BLaER1 (cell line): ENCODE data around the gene CDC42BPB.
A peak's percentile ranks its signal among the peaks of the same experiment; 100 is the strongest.
"Not testable (repeated sequence)": the region's sequence is repeated elsewhere in the genome, so short reads cannot be mapped to it uniquely, and the experiment has no call there.

Source experiments
- H3K27ac ChIP-seq: shearing (Covaris generic); formaldehyde crosslinking; 2 replicates; pipeline ENCODE4 v1.8.1; 2022
- H3K27me3 ChIP-seq: shearing (Covaris generic); formaldehyde crosslinking; 2 replicates; pipeline ENCODE4 v1.8.1; 2022
- H3K36me3 ChIP-seq: shearing (Covaris generic); formaldehyde crosslinking; 2 replicates; pipeline ENCODE4 v1.8.1; 2022
- H3K4me1 ChIP-seq: shearing (Covaris generic); formaldehyde crosslinking; 2 replicates; pipeline ENCODE4 v1.8.1; 2022
- H3K4me2 ChIP-seq: shearing (Covaris generic); formaldehyde crosslinking; 2 replicates; pipeline ENCODE4 v1.8.1; 2022
- H3K4me3 ChIP-seq: shearing (Covaris generic); formaldehyde crosslinking; 2 replicates; pipeline ENCODE4 v1.8.1; 2022
- H3K9ac ChIP-seq: shearing (Covaris generic); formaldehyde crosslinking; 2 replicates; pipeline ENCODE4 v1.8.1; 2022
- H3K9me3 ChIP-seq: shearing (Covaris generic); formaldehyde crosslinking; 2 replicates; pipeline ENCODE4 v1.8.1; 2022
- H4K20me1 ChIP-seq: shearing (Covaris generic); formaldehyde crosslinking; 2 replicates; pipeline ENCODE4 v1.8.1; 2022
- Cebpa-rat ChIP-seq: shearing (Covaris generic); IDR thresholded peaks from 2 replicates; pipeline ENCODE4 v1.8.1; 2022

CDC42BPB gene

DNA sequence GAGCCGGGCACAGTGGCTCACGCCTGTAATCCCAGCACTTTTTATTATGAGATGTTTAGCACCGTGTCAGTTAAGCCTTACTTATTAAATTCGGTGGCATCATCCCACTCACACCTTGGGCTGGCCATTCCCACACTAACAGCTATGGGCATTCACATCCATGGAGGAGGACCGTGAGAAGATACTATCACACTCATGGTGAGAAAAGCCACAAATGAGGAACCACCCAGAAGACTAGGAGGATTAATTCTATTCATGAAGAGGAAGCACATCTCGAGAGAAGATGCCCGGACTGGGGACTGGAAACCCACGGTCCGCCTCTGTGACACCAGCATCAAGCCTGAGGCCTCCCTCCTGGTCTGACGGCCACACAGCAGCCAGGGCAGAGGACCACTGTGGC lies 4.9 kb downstream of the CDC42BPB start:
- no peak overlapping the region for H3K4me2 ChIP-seq
- H3K36me3 ChIP-seq = no peaks in the 10 kb centered on the region
- H3K4me3 ChIP-seq = no peak overlapping the region
- no peak for TF ChIP-seq Cebpa-rat
- no peaks in the 10 kb centered on the region for H3K9me3 ChIP-seq
- no peak overlapping the region for H3K9ac ChIP-seq
- H4K20me1 ChIP-seq = 0 out of 2 replicates have a peak, but pooled peaks cover 9% of the 10 kb centered on the region
- no peak overlapping the region for H3K27ac ChIP-seq
- peaks cover 15% of the 10 kb centered on the region for H3K4me1 ChIP-seq
- peaks cover 25% of the 10 kb centered on the region for H3K27me3 ChIP-seq

DNA sequence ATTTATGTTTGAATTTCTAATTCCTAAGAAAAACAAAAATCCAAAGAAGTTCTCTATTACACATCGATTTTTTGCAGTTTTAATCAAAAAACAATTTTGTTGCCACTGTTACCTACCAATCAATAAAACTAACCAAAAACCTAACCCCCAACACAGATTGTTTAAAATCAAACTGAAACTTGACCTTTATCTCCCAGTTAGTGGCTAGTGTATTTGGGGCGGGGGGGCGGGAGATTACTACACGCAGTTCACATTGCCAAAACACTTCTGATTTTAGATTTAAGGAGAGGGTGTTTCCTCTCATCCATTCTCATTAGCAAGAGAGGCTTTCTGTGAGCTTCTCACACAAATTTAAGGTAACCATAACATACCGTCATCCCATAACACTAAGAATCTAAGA lies 6.4 kb downstream of the CDC42BPB start:
- Histone ChIP-seq H3K9ac (no peak overlapping the region), H3K4me2 (no peak overlapping the region), H3K27ac (no peak overlapping the region), H3K9me3 (no peaks in the 10 kb centered on the region), H3K4me1 (peaks cover 14% of the 10 kb centered on the region), H3K4me3 (no peak overlapping the region), H4K20me1 (peaks cover 13% of the 10 kb centered on the region), H3K27me3 (peaks cover 11% of the 10 kb centered on the region), H3K36me3 (no peaks in the 10 kb centered on the region)
- TF ChIP-seq Cebpa-rat = no peak

DNA sequence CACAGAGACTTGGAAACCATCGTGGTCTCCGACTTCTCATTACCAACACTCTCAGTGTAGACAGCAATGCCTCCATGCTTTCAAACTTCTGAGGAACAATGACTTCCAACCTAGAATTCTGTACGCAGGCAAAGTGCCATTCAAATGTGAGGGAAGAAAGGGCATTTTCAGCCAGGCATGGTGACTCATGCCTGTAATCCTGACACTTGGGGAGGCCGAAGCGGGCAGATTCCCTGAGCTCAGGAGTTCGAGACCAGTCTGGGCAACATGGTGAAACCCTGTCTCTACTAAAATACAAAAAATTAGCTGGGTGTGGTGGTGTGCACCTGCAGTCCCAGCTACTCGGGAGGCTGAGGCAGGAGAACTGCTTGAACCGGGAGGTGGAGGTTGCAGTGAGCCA lies 9.9 kb downstream of the CDC42BPB start:
- not testable (repeated sequence) for H3K9me3 ChIP-seq, H3K4me3 ChIP-seq, H3K9ac ChIP-seq, H3K36me3 ChIP-seq, H3K27me3 ChIP-seq, H3K4me2 ChIP-seq, H3K27ac ChIP-seq
- Histone ChIP-seq H3K4me1 (peaks cover 24% of the 10 kb centered on the region), H4K20me1 (peaks cover 22% of the 10 kb centered on the region)

DNA sequence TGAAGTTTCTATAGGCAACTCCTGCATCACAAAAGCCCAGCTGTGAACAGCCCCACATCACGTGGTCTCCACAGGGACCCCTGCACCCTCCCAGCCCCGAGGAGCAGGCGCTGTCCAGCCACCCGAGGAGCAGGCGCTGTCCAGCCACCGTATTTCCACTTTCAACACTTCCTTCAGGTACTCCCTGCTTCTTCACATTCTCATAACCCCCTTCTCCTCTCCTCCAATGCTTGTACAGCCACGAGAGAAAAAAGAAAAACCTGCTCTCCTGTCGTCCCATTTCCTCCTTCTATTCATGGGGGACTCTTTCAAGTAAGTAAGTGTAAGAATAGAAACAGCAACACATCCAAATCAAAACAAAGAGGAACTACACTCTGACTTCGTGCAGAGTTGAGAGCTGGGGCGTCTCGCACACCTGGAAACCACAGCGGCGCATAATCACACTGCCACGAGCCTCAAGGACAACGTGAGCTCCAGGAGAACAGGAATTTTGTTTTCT lies 11.9 kb downstream of the CDC42BPB start:
- H3K9ac ChIP-seq = 0 out of 2 replicates have a peak overlapping the region, but pooled peaks have one; percentile 22
- H3K4me1 ChIP-seq = peaks cover 30% of the 10 kb centered on the region
- no peak for TF ChIP-seq Cebpa-rat
- peak overlapping the region; percentile 18; the same call in 1 of the 2 replicates for H3K4me3 ChIP-seq
- peaks cover 6% of the 10 kb centered on the region; the same call in 1 of the 2 replicates for H3K36me3 ChIP-seq
- peak overlapping the region; percentile 84 for H3K4me2 ChIP-seq
- H4K20me1 ChIP-seq = peaks cover 22% of the 10 kb centered on the region
- no peaks in the 10 kb centered on the region for H3K27me3 ChIP-seq
- H3K9me3 ChIP-seq = peaks cover 16% of the 10 kb centered on the region
- H3K27ac ChIP-seq = no peak overlapping the region

DNA sequence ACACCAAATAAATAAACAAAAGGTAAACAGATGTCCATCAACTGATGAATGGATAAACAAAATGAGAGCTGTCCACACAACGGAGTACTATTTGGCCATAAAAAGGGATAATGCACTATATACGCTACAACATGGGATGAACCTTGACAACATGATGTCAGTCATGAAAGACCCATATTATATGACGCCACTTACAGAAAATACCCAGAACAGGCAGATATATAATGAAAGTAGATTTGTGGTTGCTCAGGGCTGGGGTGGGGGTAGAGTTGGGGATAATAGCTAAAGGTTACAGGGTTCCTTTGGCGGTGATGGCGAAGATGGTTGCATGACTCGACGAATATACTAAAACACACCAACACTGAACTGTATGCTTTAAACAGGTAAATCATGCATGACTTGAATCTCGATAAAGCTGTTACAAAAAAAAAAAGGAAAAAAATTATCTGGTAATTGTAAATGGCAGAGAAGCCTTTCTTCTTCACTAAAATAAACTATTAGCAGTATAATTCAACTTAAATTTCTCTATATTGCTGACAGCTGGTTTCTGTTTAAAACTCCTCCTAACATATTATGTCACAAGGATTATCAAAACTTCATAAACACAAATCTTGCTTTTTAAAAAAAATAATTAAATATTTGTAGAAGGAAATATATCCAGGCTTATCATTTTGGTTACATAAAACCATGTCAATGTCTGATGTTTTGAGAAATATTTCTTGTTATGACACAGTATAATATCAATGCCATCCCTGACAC lies 13.9 kb downstream of the CDC42BPB start:
- H3K9ac ChIP-seq = no peak overlapping the region
- peaks cover 6% of the 10 kb centered on the region; the same call in 1 of the 2 replicates for H3K36me3 ChIP-seq
- peaks cover 30% of the 10 kb centered on the region for H3K4me1 ChIP-seq
- peaks cover 20% of the 10 kb centered on the region for H3K9me3 ChIP-seq
- no peak overlapping the region for H3K27ac ChIP-seq
- no peak overlapping the region for H3K4me2 ChIP-seq
- peaks cover 22% of the 10 kb centered on the region for H4K20me1 ChIP-seq
- H3K4me3 ChIP-seq = no peak overlapping the region
- no peak for TF ChIP-seq Cebpa-rat
- no peaks in the 10 kb centered on the region for H3K27me3 ChIP-seq

DNA sequence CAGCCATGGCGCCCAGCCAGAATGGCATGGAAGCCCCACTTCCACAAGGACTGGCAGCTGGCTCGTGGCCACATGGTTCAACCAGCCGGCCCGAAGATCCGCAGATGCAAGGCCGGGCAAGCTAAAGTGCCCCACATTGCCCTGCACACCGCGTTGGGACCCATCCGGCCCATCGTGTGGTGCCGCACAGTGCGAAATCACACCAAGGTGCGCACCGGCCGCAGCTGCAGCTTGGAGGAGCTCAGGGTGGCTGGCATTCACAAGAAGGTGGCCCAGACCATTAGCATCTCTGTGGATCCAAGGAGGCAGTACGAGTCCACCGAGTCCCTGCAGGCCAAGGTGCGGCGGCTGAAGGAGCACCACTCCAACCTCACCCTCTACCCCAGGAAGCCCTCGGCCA lies 15.9 kb downstream of the CDC42BPB start:
- no peak for TF ChIP-seq Cebpa-rat
- Histone ChIP-seq H3K27me3 (no peaks in the 10 kb centered on the region), H3K4me2 (no peak overlapping the region; the same call in 1 of the 2 replicates), H4K20me1 (peaks cover 22% of the 10 kb centered on the region), H3K36me3 (peaks cover 6% of the 10 kb centered on the region; the same call in 1 of the 2 replicates), H3K9ac (no peak overlapping the region), H3K9me3 (peaks cover 20% of the 10 kb centered on the region), H3K27ac (no peak overlapping the region), H3K4me3 (no peak overlapping the region), H3K4me1 (peaks cover 30% of the 10 kb centered on the region)

DNA sequence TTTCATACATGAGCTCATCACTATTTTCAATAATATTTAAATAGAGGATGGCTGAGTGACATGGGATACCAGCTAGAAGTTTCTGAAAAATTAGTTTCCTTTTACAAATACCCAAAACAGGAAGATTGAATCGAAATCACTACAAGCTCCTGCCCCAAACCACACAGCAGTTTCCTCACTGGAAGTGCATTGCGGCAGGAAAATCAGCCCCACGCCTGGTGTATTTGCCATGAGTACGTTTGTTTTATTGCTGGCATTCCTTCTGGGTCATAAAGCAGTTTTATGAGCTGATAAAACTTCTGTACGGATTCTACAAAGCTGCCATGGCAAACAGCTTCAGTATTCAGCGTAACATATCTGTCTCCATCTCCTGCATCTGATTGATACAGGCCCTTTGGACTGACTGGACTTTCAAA lies 23.7 kb downstream of the CDC42BPB start:
- H3K4me3 ChIP-seq = no peak overlapping the region
- H3K9ac ChIP-seq = no peak overlapping the region
- H3K27ac ChIP-seq = no peak overlapping the region
- no peaks in the 10 kb centered on the region for H3K36me3 ChIP-seq
- peaks cover 21% of the 10 kb centered on the region for H3K4me1 ChIP-seq
- peak overlapping the region; percentile 19 for H3K4me2 ChIP-seq
- H4K20me1 ChIP-seq = no peaks in the 10 kb centered on the region
- H3K9me3 ChIP-seq = no peaks in the 10 kb centered on the region
- TF ChIP-seq Cebpa-rat = no peak
- H3K27me3 ChIP-seq = no peaks in the 10 kb centered on the region

DNA sequence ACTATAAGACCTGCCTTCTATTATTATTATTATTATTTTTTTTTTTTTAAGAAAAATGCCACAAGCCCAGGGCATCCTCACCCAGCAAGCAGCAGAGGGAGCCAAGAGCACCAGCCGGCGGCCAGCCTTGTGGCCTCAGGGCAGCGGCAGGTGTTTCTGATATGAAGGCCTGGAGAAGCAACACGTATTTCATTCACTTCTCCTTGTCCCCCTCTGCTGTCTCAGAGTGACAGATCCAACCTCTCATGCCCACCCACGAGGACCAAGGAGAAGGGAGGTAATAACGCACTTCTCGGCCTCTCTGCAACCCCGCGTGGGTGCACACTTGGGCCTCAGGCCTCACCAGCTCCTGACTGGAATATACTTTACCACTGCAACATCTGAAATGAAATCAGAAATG lies 25.4 kb downstream of the CDC42BPB start:
- no peak overlapping the region for H3K9ac ChIP-seq
- no peaks in the 10 kb centered on the region for H3K27me3 ChIP-seq
- TF ChIP-seq Cebpa-rat = no peak
- H3K4me1 ChIP-seq = peaks cover 34% of the 10 kb centered on the region
- H3K4me3 ChIP-seq = no peak overlapping the region
- H3K27ac ChIP-seq = no peak overlapping the region
- H3K9me3 ChIP-seq = no peaks in the 10 kb centered on the region
- H3K4me2 ChIP-seq = no peak overlapping the region
- H4K20me1 ChIP-seq = no peaks in the 10 kb centered on the region; the same call in 1 of the 2 replicates
- H3K36me3 ChIP-seq = no peaks in the 10 kb centered on the region

DNA sequence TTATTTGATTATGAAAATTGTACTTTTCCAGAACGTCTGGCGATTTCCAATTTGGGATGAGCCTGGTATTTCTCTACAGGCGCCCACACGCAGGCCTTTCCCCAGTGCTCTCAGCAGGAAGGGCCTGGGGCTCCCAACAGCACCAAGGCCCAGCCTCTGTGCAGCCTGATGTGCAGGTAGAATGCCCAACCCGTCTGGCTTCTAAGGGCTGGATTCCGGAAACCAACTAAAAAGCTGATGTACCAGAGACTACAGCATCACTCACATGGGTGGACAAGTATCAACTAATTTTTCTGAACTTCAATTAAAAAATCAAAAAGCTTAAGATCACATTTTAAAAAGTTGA lies 25.8 kb downstream of the CDC42BPB start:
- H3K4me2 ChIP-seq = no peak overlapping the region
- H3K9ac ChIP-seq = no peak overlapping the region
- H3K4me3 ChIP-seq = no peak overlapping the region
- no peaks in the 10 kb centered on the region for H3K36me3 ChIP-seq
- H3K4me1 ChIP-seq = peaks cover 34% of the 10 kb centered on the region
- no peaks in the 10 kb centered on the region; the same call in 1 of the 2 replicates for H4K20me1 ChIP-seq
- no peak for TF ChIP-seq Cebpa-rat
- no peaks in the 10 kb centered on the region for H3K9me3 ChIP-seq
- no peak overlapping the region for H3K27ac ChIP-seq
- H3K27me3 ChIP-seq = no peaks in the 10 kb centered on the region

DNA sequence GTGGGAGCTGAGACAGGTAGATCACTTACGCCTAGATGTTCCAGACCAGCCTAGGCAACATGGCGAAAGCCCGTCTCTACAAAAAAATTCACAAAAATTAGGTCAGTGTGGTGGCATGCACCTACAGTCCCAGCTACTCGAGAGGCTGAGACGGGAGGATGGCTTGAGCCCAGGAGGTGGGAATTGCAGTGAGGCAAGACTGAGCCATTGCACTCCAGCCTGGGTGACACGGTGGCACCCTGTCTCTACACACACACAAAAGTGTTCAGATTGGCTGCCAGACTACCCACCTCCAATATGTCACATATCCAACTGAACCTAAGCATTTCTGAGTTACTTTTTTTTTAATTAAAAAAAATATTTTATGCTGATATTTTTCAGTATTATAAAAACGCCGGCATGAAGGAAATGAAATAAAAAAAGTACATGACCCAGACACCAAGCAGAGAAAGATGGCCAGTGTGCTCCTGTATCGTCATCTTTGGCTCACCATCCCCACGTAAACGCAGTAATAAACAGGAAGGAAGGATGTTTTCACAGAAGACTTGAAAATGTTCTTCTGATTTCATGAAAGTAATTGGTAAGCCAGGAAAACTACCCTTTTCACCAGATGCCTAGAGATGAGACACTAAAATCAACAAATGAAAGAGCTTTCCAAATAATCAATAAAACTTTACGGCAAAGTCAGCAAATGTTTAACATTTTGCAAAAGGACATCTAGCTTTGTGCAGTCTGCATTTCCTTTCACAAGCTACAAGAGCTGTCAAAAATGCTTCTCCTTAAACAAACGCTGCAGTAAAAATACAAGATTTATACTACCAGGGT lies 26.4 kb downstream of the CDC42BPB start:
- H3K4me1 ChIP-seq = peaks cover 34% of the 10 kb centered on the region
- no peaks in the 10 kb centered on the region for H3K27me3 ChIP-seq
- no peak overlapping the region for H3K4me2 ChIP-seq
- H3K36me3 ChIP-seq = no peaks in the 10 kb centered on the region
- H4K20me1 ChIP-seq = no peaks in the 10 kb centered on the region; the same call in 1 of the 2 replicates
- no peak overlapping the region for H3K27ac ChIP-seq
- H3K9ac ChIP-seq = no peak overlapping the region
- H3K4me3 ChIP-seq = no peak overlapping the region
- no peak for TF ChIP-seq Cebpa-rat
- peaks cover 1% of the 10 kb centered on the region; the same call in 1 of the 2 replicates for H3K9me3 ChIP-seq
